Left ventricle myocardium superior (tissue), 1 donor: ENCODE measurements around the gene CELF4. TPM values are rescaled to one million over a fixed set of nuclear protein-coding genes. Genes with fewer than 3 reads are reported as not detected.
A peak's percentile ranks its signal among the peaks of the same experiment; 100 is the strongest.

Experiments
- ATAC-seq: fragments of 200-7000 bp; cut with Tn5 transposase; one replicate; pipeline ENCODE4 v1.9.1; 2020; ENCODE audit warnings: mild to moderate bottlenecking, moderate library complexity
- DNase-seq: peaks from one replicate; pipeline ENCODE4 v3.0.0-alpha.2; 2020
- intact Hi-C: fragments of 100-400 bp; cut with micrococcal nuclease; formaldehyde crosslinking; loops from one replicate; pipeline ENCODE4 v1.11.0; 2022
- total RNA-seq: library from RNA; stranded (reverse); fragmentation: NEBNext Ultra II Directional; extraction: Animal tissue kit (Norgen Biotek cat#: 25700); gene quantifications from one replicate; pipeline ENCODE4 v1.2.1, GENCODE V29; 2021
- donor health status: DM: no; HTN: yes; CAD: no; lungs with severe emphysema.

The CELF4 gene
- total RNA-seq, 1 donor from 2014 or later, result 0.52 TPM

DNA sequence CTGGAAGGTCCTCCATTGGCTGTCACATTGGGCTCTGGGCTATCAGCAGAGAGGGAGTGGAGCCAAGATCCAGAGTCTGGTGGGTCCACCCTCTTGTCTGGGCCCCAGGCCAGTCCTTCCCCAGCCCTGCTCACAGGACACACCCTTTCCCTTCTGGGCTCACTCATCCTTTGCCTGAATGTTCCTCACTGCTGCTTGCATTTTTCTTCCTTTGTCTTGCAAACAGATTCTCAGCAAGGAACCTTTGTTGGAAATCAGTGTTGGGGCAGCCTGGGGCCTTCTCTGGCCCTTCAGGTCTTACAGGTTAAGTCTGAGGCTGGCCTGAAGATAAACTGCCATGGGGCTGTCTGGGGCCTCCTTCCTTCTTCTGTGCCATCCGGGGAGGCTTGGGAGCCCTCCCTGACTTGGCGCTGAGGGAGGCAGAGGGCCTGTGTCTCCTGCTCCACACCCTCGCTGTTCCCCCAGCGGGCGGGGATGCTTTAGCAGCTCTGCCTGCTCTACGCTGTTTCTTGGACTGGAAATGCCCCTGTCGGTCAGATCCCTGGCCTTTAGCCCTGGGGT lies 11.5 kb upstream of the CELF4 start:
- intact Hi-C loops, result no loop called here
- DNase-seq, result peak; percentile 53
- peak; percentile 94 for ATAC-seq

GRCh38 chr18:37575646-37576045 lies 10.0 kb upstream of the CELF4 start:
- no peak for DNase-seq
- intact Hi-C loops, result no loop called here
- no peak for ATAC-seq

GRCh38 chr18:37574113-37574512 lies 8.5 kb upstream of the CELF4 start:
- ATAC-seq (no peak), DNase-seq (no peak)
- intact Hi-C loops, result no loop called here

DNA sequence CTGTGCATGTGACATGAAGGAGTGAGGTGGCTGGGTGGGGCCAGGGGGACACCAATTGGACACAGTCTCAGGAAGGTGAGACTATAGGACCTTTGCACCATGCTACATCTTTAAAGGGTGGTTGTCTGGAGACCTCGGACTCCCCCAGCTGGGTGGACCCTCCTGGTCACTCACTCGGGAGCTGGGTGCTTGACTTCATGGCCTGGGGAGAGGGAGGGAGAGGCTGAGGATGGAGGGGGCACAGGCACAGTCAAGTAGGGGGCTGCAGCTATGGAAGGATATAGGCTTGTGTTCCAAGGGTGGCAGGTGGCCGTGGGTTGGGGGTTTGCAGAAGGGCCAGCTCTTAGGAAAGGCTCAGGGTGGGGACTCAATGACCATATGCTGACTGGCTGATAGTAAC lies 7.1 kb upstream of the CELF4 start:
- no peak for DNase-seq
- no peak for ATAC-seq
- intact Hi-C loops, result no loop called here

- ATAC-seq (no peak), DNase-seq (no peak)
- intact Hi-C loops, result no loop called here
Measured at GRCh38 chr18:37571266-37571665, 5.7 kb upstream of the CELF4 start.

GRCh38 chr18:37570336-37570930 lies 4.8 kb upstream of the CELF4 start:
- DNase-seq, result no peak
- intact Hi-C loops, result no loop called here
- ATAC-seq, result no peak

GRCh38 chr18:37568671-37569070 lies 3.1 kb upstream of the CELF4 start:
- DNase-seq (no peak), ATAC-seq (no peak)
- intact Hi-C loops, result no loop called here

DNA sequence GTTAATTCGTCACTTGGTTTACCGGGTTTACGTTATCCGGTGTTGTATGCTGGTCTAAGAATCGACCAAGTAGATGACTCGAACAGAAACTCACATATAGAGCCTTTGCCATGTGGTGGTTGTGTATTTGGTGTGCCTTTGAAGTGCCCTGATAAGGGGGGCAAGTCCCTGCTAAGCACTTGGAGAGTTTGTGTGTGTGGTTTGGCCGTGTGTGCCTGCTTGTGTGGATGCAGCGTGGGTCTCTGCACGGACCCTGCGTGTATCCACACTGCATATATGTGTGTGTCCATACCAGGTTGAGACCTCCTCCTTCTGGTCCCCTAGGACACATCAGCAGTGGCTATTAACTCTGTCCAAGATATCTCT lies 2.4 kb upstream of the CELF4 start:
- ATAC-seq (no peak), DNase-seq (no peak)
- intact Hi-C loops, result no loop called here

GRCh38 chr18:37567061-37567993 lies 1.7 kb upstream of the CELF4 start:
- ATAC-seq (no peak), DNase-seq (no peak)
- intact Hi-C loops, result no loop called here

- peak; percentile 20 for ATAC-seq
- no peak for DNase-seq
- intact Hi-C loops, result no loop called here
Measured at GRCh38 chr18:37566479-37567060, 972 bp upstream of the CELF4 start.

GRCh38 chr18:37565977-37566478 lies 430 bp upstream of the CELF4 start:
- intact Hi-C loops, result no loop called here
- ATAC-seq, result peak; percentile 82
- peak; percentile 75 for DNase-seq

DNA sequence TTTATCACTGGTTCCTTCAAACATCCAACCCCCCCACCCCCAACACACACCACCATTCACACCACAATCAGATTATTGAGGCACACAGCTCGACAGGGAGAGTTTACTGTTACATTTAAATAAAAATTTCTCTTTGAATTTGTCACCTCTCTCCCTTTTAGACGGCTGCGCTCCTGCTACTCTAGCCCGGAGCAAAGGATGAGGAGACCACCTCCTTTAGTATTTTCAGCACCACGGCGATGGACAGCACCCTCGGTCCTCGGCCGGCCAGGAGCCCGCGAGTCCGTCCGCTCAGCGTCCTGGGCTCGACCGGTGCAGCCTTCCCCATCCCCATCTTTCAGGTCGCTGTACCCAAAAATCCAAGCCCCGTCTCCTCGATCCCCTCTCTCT lies 892 bp downstream of the CELF4 start:
- peak; percentile 72 for DNase-seq
- intact Hi-C loops, result no loop called here
- peak; percentile 83 for ATAC-seq

- intact Hi-C loops, result no loop called here
- DNase-seq, result no peak
- no peak for ATAC-seq
Measured at GRCh38 chr18:37563931-37564392, 1.6 kb downstream of the CELF4 start.

GRCh38 chr18:37561986-37562385 lies 3.6 kb downstream of the CELF4 start:
- intact Hi-C loops, result no loop called here

DNA sequence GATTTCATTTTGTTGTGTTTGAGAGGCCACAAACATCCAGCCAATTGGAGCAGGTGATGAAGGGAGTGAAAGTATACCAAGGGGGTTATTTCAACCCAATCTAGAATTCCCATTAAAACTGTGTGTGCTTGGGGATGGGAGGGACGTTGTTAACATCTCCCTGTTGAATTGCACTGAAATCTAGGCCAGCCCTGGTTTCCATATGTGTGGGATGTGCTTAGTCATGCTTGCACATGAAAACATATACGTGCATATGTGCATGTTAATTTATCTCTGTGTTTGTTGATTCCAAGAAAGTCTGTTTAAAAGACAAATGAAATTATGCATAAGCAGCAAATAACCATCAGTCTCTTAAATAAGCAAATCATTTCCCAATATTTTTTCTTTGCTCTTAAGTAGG lies 5.6 kb downstream of the CELF4 start:
- intact Hi-C loops, result no loop called here
- DNase-seq, result no peak
- ATAC-seq, result no peak

More at GRCh38 chr18:37561986-37562385, 3.6 kb downstream of the CELF4 start:
- no peak for DNase-seq
- no peak for ATAC-seq

DNA sequence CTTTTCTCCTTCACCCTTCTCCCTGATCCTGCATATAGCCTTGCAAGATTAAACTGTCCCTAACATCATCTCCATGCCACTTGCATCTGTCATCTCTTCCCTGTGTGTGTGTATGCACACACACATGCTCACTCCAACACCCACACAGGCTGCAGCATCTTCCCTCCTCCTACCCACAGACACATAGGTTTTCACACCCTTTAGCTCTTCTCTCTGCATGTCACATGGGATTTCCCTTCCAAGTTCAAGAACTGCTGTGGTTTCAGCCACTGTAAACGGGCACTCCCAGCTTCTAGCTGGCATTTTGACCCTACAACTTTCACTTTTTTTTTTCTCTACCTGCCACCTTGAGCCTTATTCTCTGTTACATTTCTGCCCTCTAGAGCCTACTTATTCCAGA lies 6.4 kb downstream of the CELF4 start:
- ATAC-seq (no peak), DNase-seq (no peak)
- intact Hi-C loops, result no loop called here

- intact Hi-C loops, result no loop called here
- ATAC-seq (no peak), DNase-seq (no peak)
Measured at GRCh38 chr18:37554399-37554787, 11.2 kb downstream of the CELF4 start.

DNA sequence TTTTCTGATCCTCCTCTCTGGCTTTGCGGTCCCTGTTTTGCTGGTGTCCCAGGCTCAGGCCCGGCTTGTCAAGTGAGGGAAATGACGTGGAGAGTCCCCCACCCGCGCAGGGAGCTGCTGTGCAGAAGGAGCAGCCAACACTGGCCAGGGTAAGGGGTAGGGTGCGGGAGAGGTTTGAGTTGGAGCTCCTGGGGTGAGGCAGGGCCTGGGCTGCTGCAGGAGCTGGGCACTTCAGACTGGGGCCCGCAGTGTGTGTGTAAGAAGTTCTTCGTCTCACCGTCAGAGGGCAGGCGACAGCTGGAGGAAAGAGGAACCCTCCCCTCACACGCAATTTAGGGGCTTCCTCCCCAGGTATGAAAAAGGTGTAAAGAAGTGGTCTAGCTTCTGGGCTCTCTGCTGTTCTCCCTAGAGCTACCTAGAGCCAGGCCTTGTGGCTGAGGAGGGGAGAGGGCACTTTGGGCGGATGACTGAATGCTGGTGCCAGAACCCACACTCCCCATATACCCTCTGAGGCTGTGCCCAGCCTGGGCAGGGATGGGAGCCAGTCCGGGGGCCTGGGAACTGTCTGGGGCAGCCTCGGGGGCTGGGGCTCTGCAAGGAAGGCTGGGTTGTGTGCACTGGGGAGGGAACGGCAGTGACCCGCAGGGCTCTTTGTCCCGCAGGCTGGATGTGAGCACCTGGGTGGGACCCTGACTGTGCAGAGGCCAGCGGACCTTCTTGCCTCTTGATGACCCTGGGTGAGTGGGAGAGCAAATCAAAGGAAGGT lies 11.8 kb downstream of the CELF4 start:
- DNase-seq (no peak), ATAC-seq (peak; percentile 23)

DNA sequence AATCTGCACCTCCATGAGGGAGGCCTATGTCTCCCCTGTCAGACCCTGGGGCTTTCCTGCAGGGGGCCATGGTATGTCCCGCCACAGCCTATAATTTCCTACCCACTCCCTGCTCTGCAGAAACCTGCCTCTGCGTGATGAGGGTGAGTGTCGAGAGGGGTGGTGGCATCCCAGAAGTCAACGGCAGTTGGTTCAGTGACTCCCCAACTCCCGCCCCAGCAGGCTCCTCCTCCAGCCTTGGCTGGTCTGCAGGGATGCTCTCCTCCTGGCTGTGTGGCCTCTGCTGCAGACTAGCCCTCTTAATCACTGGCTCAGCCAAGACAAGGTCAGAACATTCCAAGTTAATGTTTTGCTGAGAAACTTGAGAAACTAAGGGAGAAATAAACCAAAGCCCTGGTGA lies 13.3 kb downstream of the CELF4 start:
- intact Hi-C loops, result no loop called here
- no peak for DNase-seq
- no peak for ATAC-seq

More for the DNA sequence above, 11.8 kb downstream of the CELF4 start:
- intact Hi-C loops, result no loop called here
